Peyer's patch (tissue), 4 donors: ENCODE measurements around the gene PTPN12. TPM values are rescaled to one million over a fixed set of nuclear protein-coding genes. Genes with fewer than 3 reads are reported as not detected.
"Not testable (repeated sequence)": the region's sequence is repeated elsewhere in the genome, so short reads cannot be mapped to it uniquely, and the experiment has no call there.

ENCODE experiments used
- DNase-seq, 3 donors: peaks; one replicate each; pipeline ENCODE4 v3.0.0-alpha.2; 2017 to 2019
- H3K27ac ChIP-seq, 4 donors: fragments of 200-600 bp; sonication (generic); one replicate each; pipeline ENCODE4 v1.5.1; 2016 to 2019
- H3K27me3 ChIP-seq, 2 donors: fragments of 200-600 bp; sonication (generic); one replicate each; pipeline ENCODE4 v1.5.1; 2019
- H3K36me3 ChIP-seq, 3 donors: fragments of 200-600 bp; sonication (generic); one replicate each; pipeline ENCODE4 v1.5.1; 2016 to 2019
- H3K4me1 ChIP-seq, 4 donors: fragments of 200-600 bp; sonication (generic); one replicate each; pipeline ENCODE4 v1.5.1; 2016 to 2019
- H3K4me3 ChIP-seq, 4 donors: fragments of 200-600 bp; sonication (generic); 1 replicate in 3 of 4; 2 replicates in 1 of 4; pipeline ENCODE4 v1.5.1; 2016 to 2019; ENCODE audit warnings: mild to moderate bottlenecking in 1 of 4
- H3K9me3 ChIP-seq, 4 donors: fragments of 200-600 bp; sonication (generic); one replicate each; pipeline ENCODE4 v1.5.1; 2016 to 2019; ENCODE audit warnings: mild to moderate bottlenecking in 1 of 4
- POLR2A ChIP-seq, 2 donors: fragments of 450-650 bp; IDR thresholded peaks; one replicate each; pipeline ENCODE4 v1.5.1; 2017; ENCODE audit warnings: antibody characterized with exemption in 2 of 2, mild to moderate bottlenecking in 2 of 2, moderate library complexity in 2 of 2
- total RNA-seq, 4 donors: library from RNA; depleted of rRNA; stranded (reverse); fragments of >200 nt; gene quantifications; one replicate each; pipeline ENCODE4 v1.1.0, GENCODE V29; 2016
- TF ChIP-seq, protein P1 (sequence below), 6 experiments: fragments of 450-650 bp in 4 of 6; fragments of 200-600 bp in 2 of 6; sonication (generic) in 1 of 6; IDR thresholded peaks; one replicate each; pipeline ENCODE4 v1.5.1; 2017 to 2019; ENCODE audit warnings: antibody characterized with exemption in 6 of 6, mild to moderate bottlenecking in 3 of 6, moderate library complexity in 1 of 6

PTPN12 gene
- total RNA-seq, 4 donors from 2014 or later, result 41.3 to 176 (median 66.9) TPM

DNA sequence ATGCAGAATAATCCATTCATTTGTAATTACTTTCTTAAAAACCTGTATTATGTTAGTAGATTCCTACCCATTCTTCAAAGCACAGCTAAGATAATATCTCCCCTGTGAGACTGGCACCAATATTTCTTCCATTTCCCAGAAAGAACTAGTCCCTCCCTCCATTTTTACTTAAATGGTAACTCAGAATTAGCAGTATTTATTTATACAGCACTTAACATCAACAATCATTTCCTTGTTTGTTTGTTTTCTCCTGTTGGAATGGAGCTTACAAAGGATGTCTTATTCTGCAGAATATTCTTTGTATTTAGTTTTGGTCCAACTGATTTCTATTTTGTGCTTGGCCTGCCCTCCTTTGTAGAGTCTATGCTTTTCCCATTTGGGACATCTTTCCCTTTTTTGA, 32.1 kb upstream of the PTPN12 start:
- DNase-seq, result no peak

DNA sequence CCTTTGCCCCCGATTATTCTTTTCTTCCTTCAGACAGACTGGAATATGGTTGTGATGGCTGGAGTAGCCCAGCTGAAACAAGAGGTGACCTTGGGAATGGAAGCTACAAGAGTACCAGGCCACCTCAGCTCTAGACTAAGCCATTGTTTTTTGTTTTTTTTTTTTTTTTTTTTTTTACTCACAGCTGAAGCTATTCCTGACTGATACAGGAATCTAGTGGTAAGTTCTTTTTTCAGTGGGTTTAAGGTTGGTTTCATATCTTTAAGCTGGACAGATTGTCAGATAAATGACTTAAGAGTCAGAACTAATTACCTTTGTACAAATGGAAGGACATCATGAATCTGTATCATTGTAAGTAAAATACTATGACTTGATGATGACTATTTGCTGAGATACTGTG, 30.2 kb upstream of the PTPN12 start:
- H3K27ac ChIP-seq, result no peak overlapping the region
- no peaks in the 10 kb centered on the region for H3K4me1 ChIP-seq
- H3K9me3 ChIP-seq, result no peaks in the 10 kb centered on the region
- TF ChIP-seq POLR2A (IDR thresholded peaks at IDR 0.05), result no peak
- TF ChIP-seq, protein P1, sequence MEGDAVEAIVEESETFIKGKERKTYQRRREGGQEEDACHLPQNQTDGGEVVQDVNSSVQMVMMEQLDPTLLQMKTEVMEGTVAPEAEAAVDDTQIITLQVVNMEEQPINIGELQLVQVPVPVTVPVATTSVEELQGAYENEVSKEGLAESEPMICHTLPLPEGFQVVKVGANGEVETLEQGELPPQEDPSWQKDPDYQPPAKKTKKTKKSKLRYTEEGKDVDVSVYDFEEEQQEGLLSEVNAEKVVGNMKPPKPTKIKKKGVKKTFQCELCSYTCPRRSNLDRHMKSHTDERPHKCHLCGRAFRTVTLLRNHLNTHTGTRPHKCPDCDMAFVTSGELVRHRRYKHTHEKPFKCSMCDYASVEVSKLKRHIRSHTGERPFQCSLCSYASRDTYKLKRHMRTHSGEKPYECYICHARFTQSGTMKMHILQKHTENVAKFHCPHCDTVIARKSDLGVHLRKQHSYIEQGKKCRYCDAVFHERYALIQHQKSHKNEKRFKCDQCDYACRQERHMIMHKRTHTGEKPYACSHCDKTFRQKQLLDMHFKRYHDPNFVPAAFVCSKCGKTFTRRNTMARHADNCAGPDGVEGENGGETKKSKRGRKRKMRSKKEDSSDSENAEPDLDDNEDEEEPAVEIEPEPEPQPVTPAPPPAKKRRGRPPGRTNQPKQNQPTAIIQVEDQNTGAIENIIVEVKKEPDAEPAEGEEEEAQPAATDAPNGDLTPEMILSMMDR (IDR thresholded peaks at IDR 0.05), result no peak
- H3K27me3 ChIP-seq, result no peaks in the 10 kb centered on the region
- H3K4me3 ChIP-seq, result no peak overlapping the region
- no peaks in the 10 kb centered on the region for H3K36me3 ChIP-seq
- DNase-seq, result no peak

More for the DNA sequence above, 32.1 kb upstream of the PTPN12 start:
- no peak overlapping the region for H3K4me3 ChIP-seq
- no peaks in the 10 kb centered on the region for H3K4me1 ChIP-seq
- no peak overlapping the region for H3K27ac ChIP-seq
- no peaks in the 10 kb centered on the region for H3K9me3 ChIP-seq
- TF ChIP-seq, protein P1 (IDR thresholded peaks at IDR 0.05), result no peak
- no peak for TF ChIP-seq POLR2A (IDR thresholded peaks at IDR 0.05)
- H3K27me3 ChIP-seq, result no peaks in the 10 kb centered on the region
- H3K36me3 ChIP-seq, result no peaks in the 10 kb centered on the region

DNA sequence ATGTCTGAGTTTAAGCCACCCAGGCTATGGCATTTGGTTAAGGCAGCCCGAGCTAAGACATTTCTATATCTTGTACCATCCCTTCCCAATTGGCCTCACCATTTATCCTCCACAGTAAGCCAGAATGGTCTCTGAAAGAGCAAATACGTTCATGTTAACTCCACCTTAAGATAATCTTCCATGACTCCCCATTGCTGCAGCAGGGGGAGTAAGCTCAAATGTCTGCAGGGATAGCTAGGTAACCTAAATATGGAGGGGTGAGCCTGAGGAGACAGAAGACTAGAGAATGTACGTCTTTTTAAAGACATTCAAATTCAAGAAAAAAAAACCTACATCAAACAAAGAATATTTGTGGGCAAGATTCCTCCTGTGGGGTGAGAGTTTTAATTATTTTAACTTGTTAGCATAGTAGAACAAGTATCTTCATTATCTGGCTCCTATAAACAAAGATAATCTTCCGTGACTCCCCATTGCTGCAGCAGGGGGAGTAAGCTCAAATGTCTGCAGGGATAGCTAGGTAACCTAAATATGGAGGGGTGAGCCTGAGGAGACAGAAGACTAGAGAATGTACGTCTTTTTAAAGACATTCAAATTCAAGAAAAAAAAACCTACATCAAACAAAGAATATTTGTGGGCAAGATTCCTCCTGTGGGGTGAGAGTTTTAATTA, 24.0 kb upstream of the PTPN12 start:
- not testable (repeated sequence) for H3K36me3 ChIP-seq, H3K27ac ChIP-seq, DNase-seq, H3K4me1 ChIP-seq, H3K4me3 ChIP-seq, H3K9me3 ChIP-seq, H3K27me3 ChIP-seq

DNA sequence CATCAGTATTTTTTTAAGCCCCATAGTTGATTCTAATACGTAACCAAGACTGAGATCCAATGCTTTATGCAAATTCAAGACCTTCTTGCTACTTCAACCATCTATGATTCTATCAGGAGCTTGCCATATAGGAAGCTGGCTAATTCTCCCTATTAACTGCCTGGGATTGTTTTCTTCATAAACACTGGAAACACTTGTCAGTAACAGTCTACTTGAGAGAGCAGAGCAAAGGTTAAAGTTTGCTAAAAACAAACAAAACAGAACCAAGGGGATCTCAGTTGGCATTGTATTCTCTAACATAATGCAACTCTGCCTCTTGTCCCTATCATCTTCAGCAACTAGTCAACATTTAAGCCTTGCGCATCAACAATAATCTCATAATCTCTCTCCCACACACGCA, 21.0 kb upstream of the PTPN12 start:
- no peaks in the 10 kb centered on the region for H3K27me3 ChIP-seq
- H3K4me1 ChIP-seq, result no peaks in the 10 kb centered on the region
- no peaks in the 10 kb centered on the region for H3K36me3 ChIP-seq
- no peak for DNase-seq
- TF ChIP-seq, protein P1 (IDR thresholded peaks at IDR 0.05), result no peak
- TF ChIP-seq POLR2A (IDR thresholded peaks at IDR 0.05), result no peak
- no peaks in the 10 kb centered on the region for H3K9me3 ChIP-seq
- H3K4me3 ChIP-seq, result no peak overlapping the region
- H3K27ac ChIP-seq, result no peak overlapping the region

DNA sequence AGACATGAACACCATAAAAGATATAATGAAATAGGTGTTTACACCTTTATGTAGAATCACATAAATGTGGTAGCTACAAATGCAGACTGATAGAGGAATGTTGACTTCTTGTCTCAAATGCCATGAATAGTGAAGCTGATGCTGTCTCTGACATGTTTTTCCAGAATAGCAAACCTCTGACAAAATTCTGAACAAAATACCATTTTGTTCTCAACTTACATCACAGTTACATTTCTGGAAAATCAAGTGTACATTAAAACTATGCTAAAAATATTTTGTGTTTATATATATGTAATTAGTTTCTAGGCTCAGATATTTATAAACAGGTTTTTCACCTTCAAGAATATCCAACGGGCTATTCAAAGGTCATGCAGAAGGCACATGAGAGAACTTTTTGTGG, 16.8 kb upstream of the PTPN12 start:
- DNase-seq, result no peak
- Histone ChIP-seq H3K27ac (no peak overlapping the region), H3K27me3 (no peaks in the 10 kb centered on the region), H3K4me1 (no peaks in the 10 kb centered on the region), H3K9me3 (no peaks in the 10 kb centered on the region), H3K36me3 (no peaks in the 10 kb centered on the region), H3K4me3 (no peak overlapping the region)
- TF ChIP-seq, protein P1 (IDR thresholded peaks at IDR 0.05), result no peak
- no peak for TF ChIP-seq POLR2A (IDR thresholded peaks at IDR 0.05)

DNA sequence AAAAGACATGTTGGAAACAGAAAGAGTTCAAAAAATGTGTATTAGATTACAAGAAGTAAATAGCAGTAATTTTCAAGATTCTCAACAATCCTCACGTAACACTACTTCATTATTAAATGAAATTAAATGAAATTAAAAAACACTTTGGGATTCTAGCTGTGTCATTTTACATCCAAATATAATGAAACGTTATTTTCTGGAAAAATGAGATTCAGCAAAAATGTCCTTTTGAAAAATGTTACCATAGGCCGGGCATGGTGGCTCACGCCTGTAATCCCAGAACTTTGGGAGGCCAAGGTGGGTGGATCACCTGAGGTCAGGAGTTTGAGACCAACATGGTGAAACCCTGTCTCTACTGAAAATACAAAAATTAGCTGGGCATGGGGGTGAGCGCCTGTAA, 15.6 kb upstream of the PTPN12 start:
- H3K4me1 ChIP-seq, H3K36me3 ChIP-seq, DNase-seq, H3K27ac ChIP-seq, H3K27me3 ChIP-seq, H3K4me3 ChIP-seq, H3K9me3 ChIP-seq: not testable (repeated sequence)

DNA sequence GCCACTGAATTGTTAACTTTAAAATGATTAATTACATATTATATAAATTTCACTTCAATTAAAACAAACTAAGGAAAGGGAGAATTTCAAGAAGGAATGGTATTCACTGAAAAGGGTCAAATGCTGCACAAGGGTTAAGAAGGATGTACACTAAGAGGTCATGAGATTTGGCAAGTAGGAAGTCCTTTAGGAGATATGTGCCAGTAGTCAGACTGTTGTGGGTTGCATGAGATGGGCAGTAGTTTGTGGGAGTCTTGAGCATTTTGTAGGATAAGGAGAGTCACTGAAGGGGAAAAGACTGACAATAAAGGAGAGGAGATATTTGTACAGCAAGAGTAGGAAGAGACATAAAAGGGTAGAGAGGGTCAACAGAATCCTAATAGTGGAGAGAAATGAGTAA, 12.4 kb upstream of the PTPN12 start:
- Histone ChIP-seq H3K27me3 (no peaks in the 10 kb centered on the region), H3K9me3 (no peaks in the 10 kb centered on the region), H3K27ac (no peak overlapping the region), H3K4me3 (no peak overlapping the region), H3K4me1 (no peaks in the 10 kb centered on the region), H3K36me3 (no peaks in the 10 kb centered on the region)
- no peak for DNase-seq
- TF ChIP-seq, protein P1 (IDR thresholded peaks at IDR 0.05), result no peak
- no peak for TF ChIP-seq POLR2A (IDR thresholded peaks at IDR 0.05)
